BJ (cell line): ENCODE measurements around the gene LRP1B. TPM values are rescaled to one million over a fixed set of nuclear protein-coding genes. Genes with fewer than 3 reads are reported as not detected.

Source experiments
- CTCF ChIA-PET: fragments of 350-600 bp; formaldehyde crosslinking; extraction: SDS; loops from one replicate; lab custom pipeline; 2021; ENCODE audit warnings: antibody characterized with exemption, inconsistent platforms; lab: Yijun Ruan, JAX
- POLR2A ChIA-PET: fragments of 300-600 bp; sonication (Branson Sonifier 250); formaldehyde crosslinking; extraction: SDS; loops from one replicate; lab custom pipeline; 2021; ENCODE audit warnings: antibody characterized with exemption; lab: Charles Lee
- DNase-seq: peaks from one replicate; pipeline ENCODE4 v3.0.0-alpha.2; 2011; ENCODE audit warnings: low read depth
- H3K27me3 ChIP-seq: 2 replicates; pipeline ENCODE4 v1.6.0; 2011; ENCODE audit warnings: low read length; ENCODE audit not compliant: control insufficient read depth, insufficient read depth
- H3K36me3 ChIP-seq: 2 replicates; pipeline ENCODE4 v1.5.1; 2011; ENCODE audit warnings: low read length; ENCODE audit not compliant: control insufficient read depth, insufficient read depth
- H3K4me3 ChIP-seq: 2 replicates; pipeline ENCODE4 v1.5.1; 2011; ENCODE audit warnings: low read depth, mild to moderate bottlenecking, control low read depth, low read length
- polyA plus RNA-seq: library from polyadenylated mRNA; depleted of rRNA; stranded (reverse); fragments of >200 nt; gene quantifications from 2 replicates; pipeline ENCODE4 v1.2.3, GENCODE V29; 2011
- TF ChIP-seq, protein P1 (sequence below): IDR thresholded peaks from 2 replicates; pipeline ENCODE4 v1.5.1; 2011; ENCODE audit warnings: low read depth, mild to moderate bottlenecking, control low read depth, inconsistent platforms, low read length, moderate library complexity; ENCODE audit not compliant: insufficient read depth

LRP1B gene
- polyA plus RNA-seq, 1 experiment: 0.04 TPM

DNA sequence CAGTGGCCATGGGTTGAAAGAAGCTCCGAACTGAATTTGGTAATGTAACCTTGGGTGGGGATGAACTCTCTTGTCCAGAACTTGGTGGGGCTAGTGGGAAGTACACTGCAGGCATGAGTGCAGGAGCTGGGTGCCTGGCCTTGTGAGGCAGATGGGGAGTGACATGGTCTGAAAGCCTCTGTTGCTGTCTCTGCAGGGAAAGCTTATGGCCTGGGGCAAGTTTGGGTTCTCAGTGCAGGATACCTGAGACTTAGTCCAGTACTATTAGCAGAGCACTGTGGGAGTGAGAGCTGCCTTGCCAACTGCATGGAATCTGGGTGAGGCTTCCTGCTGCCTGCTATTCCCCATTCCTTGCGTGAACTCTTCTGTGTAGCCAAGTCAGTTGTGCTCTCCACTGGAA, 1729.8 kb downstream of the LRP1B start:
- Histone ChIP-seq H3K27me3 (no peaks in the 10 kb centered on the region), H3K4me3 (no peak overlapping the region), H3K36me3 (no peaks in the 10 kb centered on the region)
- TF ChIP-seq, protein P1, sequence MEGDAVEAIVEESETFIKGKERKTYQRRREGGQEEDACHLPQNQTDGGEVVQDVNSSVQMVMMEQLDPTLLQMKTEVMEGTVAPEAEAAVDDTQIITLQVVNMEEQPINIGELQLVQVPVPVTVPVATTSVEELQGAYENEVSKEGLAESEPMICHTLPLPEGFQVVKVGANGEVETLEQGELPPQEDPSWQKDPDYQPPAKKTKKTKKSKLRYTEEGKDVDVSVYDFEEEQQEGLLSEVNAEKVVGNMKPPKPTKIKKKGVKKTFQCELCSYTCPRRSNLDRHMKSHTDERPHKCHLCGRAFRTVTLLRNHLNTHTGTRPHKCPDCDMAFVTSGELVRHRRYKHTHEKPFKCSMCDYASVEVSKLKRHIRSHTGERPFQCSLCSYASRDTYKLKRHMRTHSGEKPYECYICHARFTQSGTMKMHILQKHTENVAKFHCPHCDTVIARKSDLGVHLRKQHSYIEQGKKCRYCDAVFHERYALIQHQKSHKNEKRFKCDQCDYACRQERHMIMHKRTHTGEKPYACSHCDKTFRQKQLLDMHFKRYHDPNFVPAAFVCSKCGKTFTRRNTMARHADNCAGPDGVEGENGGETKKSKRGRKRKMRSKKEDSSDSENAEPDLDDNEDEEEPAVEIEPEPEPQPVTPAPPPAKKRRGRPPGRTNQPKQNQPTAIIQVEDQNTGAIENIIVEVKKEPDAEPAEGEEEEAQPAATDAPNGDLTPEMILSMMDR: no peak
- CTCF ChIA-PET: no interaction called here
- POLR2A ChIA-PET: no interaction called here
- DNase-seq: no peak

DNA sequence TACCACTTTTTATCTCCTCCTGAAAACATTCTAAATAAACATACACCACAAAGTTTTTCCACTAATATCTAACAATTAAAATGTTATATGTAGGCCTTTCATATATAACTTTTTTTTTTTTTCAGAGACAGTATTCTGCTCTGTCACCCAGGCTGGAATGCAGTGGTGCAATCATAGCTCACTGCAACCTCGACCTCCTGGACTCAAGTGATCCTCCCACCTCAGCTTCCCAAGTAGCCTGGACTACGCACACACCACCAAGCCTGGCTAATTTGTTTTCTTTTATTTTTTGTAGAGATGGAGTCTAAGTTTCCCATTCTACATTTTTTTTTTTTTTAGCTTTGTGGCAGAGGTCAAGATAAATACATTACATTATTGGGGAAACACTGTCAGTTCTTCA, 1738.0 kb downstream of the LRP1B start:
- ChIA-PET CTCF (no interaction called here), POLR2A (no interaction called here)
- no peaks in the 10 kb centered on the region for H3K27me3 ChIP-seq
- TF ChIP-seq, protein P1: no peak
- no peak for DNase-seq
- H3K36me3 ChIP-seq: no peaks in the 10 kb centered on the region
- H3K4me3 ChIP-seq: no peak overlapping the region

DNA sequence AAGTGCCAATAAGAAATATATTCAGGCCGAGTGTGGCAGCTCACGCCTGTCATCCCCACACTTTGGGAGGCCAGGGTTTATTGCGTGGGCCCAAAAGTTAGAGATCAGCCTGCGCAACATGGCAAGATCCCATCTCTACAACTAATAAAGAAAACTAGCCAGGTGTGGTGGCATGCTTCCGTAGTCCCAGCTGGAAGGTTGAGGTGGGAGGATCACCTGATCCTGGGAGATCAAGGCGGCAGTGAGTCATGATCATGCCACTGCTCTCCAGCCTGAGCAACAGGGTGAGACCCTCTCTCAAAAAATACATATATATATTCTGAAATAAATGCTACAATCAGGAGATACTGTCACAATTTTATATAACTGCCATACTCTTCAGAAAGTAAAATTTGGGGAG, 1745.9 kb downstream of the LRP1B start:
- Histone ChIP-seq H3K36me3 (no peaks in the 10 kb centered on the region), H3K4me3 (no peak overlapping the region), H3K27me3 (no peaks in the 10 kb centered on the region)
- CTCF ChIA-PET: no interaction called here
- POLR2A ChIA-PET: no interaction called here
- DNase-seq: no peak
- TF ChIP-seq, protein P1: no peak

DNA sequence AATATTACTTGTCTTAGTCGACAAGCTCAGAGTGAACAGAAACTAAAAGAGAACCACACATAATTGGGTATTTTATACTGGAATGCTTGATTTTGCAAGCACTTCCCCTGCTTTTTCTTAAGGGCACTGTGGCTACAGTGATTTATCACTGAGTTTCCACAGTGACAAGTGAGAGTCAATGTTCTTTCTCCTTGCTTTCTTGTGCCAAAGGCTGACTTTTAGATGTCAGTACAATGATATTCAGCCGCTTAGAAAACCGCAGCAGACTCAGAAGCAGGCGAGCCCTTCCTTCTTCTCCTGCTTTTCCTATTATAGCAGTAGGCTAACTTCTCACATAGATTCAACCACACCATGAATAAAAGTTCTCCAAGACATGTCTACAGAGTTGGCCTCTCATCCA, 1747.0 kb downstream of the LRP1B start:
- Histone ChIP-seq H3K27me3 (no peaks in the 10 kb centered on the region), H3K36me3 (no peaks in the 10 kb centered on the region), H3K4me3 (no peak overlapping the region)
- CTCF ChIA-PET: no interaction called here
- TF ChIP-seq, protein P1: no peak
- no peak for DNase-seq
- POLR2A ChIA-PET: no interaction called here

DNA sequence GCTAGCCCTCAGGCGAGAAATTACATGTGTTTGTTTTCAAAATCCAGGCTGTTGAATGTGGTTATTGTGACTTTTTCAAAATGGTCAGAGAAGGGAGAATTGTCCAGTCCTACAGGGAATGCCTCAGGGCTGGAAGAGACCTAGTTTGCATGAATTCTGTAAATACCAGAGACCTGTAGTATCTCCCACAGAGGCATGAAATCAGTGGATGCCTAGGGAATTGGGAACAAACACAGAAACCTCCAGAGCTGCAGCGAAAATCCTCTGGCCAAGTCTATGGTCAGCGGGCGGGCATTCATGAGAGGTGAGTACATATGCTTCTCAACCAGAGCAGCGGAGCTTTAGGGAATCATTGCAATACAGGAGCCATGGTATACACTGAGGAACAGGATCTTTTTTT, 1754.1 kb downstream of the LRP1B start:
- Histone ChIP-seq H3K4me3 (no peak overlapping the region), H3K36me3 (no peaks in the 10 kb centered on the region), H3K27me3 (no peaks in the 10 kb centered on the region)
- TF ChIP-seq, protein P1: no peak
- ChIA-PET CTCF (interaction anchor here (1.0 kb wide), 1 partner anchor 29 kb away, joined by 3 read pairs; no protein-coding TSS in a partner anchor), POLR2A (no interaction called here)
- DNase-seq: no peak
